Tongue (tissue), 2 donors: ENCODE results near the gene TMEM45A. TPM values are rescaled to one million over a fixed set of nuclear protein-coding genes. Genes with fewer than 3 reads are reported as not detected.
"Not testable (repeated sequence)": the region's sequence is repeated elsewhere in the genome, so short reads cannot be mapped to it uniquely, and the experiment has no call there.

Experiments
- DNase-seq: peaks from one replicate; pipeline ENCODE4 v3.0.0-alpha.2; 2015
- total RNA-seq: library from RNA; depleted of rRNA; stranded (reverse); fragments of >200 nt; gene quantifications from one replicate; pipeline ENCODE4 v1.2.3, GENCODE V29; 2014

Gene TMEM45A
- total RNA-seq, 1 donor from 2014 or later = 19.9 TPM

DNA sequence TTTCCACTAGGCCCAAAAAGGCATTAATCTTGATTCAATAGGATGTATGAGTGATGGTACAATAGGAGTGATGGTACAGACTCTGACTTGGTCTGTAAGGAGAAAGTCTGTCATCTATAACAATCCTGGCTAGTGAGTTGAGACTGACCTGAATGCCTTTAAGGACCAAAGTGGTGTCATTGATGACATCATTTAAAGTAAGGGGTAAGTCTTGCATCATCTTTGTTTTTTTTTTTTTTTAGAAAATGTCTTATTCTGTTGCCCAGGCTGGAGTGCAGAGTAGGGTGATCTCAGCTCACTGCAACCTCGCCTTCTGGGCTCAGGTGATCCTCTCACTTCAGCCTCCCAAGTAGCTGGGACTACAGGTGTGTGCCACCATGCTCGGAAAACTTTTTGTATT is 5.6 kb upstream of the TMEM45A start:
- no peak for DNase-seq

DNA sequence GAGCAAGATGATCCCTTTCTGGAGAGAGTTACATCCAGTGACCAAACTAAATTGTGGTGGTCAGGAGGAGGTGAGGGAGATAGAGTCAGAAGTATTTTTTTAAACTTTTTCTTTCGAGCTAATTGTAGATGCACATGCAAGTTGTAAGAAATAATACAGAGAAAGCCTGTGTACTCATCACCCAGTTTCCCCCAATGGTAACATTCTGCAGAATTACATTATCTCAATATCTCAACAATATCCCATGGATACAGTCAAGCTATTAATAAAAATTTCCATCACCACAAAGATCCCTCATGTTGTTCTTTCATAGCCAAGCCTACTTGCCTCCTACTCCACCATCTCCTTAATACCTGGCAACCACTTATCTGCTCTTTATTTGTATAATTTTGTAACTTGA is 3.3 kb upstream of the TMEM45A start:
- DNase-seq = no peak

DNA sequence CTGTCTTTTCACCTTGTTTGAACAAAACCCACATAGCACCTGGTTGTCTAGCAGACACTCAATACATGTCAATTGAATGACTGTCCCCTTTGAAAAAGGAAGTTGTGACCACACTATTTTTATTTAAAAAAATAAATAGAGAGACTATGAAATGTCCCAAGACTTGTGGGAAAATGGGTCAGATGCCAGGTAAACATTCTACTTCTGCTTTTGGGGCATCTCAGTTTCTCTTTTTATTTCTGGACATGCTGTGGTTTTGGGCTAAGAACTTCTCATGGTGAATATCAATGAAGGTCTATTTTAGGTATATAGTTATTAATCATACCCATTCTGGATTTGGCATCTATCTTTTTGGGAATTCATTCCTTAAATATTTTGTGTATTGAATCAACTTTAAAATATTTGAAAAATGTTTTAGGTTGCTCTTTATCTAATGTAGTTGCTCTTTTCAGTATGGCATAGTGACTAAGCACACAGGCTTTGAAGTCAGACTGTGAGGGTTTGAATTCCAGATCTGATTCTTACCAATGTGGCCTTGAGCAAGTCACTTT is 4.4 kb downstream of the TMEM45A start:
- DNase-seq = no peak

DNA sequence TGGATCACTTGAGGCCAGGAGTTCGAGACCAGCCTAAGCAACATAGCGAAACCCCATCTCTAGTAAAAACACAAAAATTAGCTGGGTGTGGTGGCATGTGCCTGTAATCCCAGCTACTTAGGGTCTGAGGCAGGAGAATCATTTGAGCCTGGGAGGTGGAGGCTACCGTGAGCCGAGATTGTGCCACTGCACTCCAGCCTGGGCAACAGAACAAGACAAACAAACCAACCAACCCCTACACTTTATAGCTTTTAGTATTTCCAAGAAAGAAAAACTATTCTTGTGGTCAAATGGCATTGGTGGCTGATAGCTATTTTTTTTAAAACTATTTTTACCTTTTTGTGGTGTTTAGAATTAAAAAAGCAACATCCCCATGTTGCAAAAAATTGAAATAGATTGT is 7.2 kb downstream of the TMEM45A start:
- DNase-seq = no peak

DNA sequence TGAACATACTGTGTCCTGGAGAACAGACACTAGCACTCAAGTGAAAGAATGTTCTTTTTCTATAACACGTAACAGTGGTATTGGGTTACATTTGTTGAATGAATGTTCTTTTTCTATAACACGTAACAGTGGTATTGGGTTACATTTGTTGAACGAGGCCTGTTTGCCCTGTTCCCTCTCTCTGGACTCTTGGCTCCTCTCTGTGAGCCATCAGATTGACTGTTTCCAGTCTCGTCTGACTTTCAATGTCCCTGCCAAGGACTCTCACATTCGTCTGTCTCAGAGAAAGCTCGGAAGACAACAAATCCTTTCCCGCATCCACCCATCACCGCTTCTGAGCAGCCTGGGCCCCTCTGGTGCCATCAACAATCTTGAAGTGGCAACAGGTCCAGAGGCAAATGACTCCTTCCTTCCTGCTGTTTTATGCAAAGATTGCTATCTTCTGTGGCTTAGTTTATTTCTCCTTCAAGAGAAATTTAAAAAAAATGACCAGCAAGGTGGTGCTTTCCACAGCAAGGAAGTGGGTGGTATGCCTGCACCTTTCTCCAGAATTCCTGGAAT is 8.0 kb downstream of the TMEM45A start:
- DNase-seq = peak; percentile 15

DNA sequence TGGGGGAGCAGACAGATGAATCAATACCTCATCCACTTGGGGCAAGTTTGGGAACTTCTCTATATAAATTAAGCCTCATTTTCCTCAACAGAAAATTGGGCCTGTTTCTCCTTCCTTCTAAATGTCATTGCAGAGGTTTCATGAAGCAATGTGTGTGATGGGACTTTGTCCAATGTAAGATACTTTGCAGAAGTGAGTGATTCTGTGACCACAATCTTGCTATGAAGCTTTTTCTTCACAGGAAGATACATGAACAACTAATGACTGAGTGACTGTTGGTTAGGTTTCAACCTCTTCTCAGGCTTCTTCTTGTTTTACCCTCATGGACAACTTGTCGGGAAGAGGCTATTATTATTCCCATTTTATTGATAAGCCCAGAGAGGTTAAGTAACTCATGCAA is 11.0 kb downstream of the TMEM45A start:
- no peak for DNase-seq

DNA sequence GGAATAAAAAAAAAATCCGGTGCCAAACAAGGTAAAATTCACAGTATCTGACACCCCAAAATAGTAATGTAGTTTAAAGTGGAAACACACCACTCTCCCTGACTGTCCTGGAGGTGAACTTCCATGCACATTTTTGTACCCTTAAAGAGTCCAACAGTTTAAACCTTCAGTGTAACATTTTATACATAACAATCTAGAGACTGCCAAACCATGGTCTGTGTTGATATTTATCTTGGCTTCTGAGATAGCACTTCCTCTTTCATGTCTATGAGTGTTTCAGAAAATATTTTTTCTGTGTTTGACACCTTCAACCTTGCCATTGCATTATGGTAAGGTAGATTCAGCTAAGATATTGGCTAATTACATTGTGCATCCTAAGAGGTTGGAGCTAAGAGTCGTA is 13.9 kb downstream of the TMEM45A start:
- no peak for DNase-seq

DNA sequence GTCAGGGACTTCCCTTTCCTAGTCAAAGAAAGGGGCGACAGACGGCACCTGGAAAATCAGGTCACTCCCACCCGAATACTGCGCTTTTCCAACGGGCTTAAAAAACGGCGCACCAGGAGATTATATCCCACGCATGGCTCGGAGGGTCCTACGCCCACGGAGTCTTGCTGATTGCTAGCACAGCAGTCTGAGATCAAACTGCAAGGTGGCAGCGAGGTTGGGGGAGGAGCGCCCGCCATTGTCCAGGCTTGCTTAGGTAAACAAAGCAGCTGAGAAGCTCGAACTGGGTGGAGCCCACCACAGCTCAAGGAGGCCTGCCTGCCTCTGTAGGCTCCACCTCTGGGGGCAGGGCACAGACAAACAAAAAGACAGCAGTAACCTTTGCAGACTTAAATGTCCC is 17.4 kb downstream of the TMEM45A start:
- DNase-seq = not testable (repeated sequence)

DNA sequence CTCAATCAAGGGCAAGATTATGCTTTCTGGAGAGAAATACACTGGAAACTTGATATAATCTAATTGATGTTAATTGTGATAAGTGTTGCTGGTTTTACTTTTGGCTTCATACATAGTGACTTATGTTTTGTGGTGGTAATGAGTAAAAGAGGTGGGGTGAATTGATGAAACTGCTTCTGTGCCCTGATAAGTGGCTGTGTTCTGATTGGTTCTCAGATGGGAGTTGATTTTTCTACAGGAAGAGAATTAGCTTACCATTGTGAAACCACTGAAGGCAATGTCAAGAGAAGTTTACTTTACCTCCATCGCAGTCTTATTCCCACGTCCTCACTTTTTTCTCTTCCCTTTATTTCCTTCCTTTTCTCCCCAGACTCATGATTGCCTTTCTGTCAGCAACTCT is 23.8 kb downstream of the TMEM45A start:
- DNase-seq = no peak

DNA sequence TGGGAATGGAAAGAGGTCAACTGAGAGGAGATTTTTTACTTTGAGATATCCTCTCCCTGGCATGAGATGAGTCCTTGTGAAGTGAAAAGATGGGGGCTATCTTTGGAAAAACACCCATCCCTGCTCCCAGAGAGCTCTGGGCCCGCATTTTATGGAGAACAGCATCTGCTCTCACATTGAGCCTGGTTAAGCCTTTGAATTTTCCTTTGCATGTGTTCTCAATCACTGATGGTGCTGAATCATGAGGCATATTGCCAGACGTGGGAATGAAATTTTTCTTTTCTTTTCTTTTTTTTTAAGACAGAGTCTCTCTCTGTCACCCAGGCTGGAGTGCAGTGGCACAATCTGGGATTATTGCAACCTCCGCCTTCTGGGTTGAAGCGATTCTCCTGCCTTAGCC is 24.4 kb downstream of the TMEM45A start:
- no peak for DNase-seq

DNA sequence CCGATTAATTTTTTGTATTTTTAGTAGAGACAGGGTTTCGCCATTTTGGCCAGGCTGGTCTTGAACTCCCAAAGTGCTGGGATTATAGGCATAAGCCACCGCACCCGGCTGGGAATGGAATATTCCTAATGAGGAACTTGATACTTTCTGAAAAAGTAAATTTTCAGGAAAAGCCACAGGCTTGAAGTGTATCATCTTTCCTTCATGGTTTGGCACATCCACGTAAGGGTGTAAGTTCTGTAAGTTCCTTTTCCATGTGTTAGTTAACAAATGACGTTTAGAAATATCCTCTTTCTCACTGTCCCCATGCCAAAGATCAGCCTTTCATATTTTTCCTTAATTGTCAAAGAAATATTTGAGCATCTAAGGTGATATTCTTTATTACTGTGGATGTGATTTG is 24.9 kb downstream of the TMEM45A start:
- no peak for DNase-seq

DNA sequence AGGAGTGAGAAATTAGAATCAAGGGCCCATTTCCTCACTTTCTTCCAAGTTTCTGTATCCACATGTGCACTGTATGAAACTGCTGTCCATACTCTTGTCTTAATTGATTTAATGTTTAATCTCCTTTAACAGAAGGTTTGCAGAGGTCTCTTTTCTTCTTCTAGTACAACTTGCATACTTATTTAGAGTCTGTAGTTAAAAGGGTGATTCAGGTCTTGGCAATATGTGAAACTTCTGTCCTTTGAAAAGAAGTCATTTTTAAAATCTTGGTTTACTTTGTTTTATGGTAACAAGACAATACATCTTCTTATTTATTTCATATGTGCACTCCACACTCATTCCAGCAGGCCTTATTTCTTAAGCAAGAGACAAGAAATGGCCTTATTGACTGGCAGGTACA is 25.8 kb downstream of the TMEM45A start:
- DNase-seq = no peak

DNA sequence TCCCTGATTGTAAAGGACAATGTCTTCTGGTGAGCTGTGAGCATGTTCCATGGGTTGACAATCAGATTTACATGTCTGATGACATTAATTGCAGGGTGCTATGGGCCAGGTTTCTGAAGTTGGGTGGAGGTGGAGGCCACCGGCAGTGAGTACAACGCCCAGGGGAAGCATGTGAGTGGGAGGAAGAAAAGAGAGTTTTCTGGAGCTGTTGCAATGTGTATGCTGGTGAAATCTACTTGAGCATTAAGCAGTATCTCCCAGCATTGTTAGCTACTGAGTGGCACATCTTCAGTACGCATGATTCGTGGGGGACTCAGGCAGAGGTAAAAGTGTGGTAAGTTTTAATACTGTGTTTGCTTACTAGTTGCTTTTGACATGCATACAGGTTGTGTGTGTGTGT is 26.6 kb downstream of the TMEM45A start:
- no peak for DNase-seq

DNA sequence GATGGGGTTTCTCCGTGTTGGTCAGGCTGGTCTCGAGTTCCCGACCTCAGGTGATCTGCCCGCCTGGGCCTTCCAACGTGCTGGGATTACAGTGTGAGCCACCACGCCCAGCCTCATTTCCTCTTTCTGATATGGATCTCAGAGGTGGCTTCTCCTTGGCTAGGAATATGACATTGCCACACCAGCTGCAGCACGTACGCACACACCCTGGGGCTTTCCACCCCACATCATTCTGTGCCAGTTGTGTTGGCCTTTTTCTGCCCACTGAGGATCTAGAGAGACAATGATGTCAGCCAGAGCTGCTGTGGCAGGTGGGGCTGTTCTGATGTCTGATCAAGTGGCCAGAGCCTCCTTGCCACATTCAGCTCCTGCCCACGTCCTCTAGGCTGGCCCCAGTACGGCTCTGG is 29.0 kb downstream of the TMEM45A start:
- no peak for DNase-seq

DNA sequence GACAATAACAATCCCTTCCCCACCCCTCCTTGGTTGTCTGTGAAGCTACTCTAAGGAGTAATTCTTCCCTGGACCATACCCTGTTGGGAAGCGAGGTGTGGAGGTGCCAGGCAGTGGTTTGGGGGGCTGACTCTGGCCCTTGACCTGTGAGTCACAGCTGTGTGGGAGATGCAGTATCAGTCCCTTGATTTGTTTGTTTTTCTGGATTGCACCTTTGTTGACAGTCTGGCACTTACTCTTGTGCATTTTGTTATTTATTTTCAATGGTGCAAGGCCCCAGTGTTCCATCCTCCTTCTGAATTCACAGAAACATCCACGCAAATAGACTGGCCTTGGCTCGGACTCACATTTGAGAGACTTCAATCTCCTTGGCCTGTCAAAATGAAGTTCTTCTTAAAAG is 29.7 kb downstream of the TMEM45A start:
- no peak for DNase-seq

DNA sequence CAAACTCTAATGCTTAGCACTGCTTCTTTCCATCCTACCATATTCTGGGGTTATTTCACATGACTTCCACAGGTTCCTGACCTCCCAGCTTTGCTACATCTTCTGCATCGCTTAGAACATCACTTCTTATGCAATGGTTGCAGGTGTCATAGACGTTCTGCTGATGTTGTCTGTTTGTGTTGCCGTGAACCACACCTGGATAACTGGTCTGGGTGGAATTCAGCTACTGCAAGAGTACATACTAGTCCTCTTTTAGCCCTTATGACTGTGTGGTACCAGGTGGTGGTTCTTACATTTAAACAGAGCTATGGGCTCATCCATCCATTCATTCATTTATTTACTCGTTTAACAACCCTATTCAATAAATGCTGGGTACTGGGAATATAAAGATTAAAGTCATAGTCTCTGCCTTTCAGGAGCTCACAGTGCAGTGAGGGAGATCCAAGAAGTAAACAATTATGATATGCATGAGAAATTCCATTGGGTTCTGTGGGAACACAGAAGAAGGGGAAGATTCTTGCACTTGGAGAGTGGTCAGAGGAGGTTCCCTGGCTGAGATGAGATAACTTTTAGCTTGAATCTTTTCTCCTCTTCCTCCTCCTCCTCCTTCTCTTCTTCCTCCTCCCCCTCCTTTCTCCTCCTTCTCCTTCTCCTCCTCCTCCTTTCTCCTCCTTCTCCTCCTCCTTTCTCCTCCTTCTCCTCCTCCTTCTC is 30.8 kb downstream of the TMEM45A start:
- DNase-seq = no peak

DNA sequence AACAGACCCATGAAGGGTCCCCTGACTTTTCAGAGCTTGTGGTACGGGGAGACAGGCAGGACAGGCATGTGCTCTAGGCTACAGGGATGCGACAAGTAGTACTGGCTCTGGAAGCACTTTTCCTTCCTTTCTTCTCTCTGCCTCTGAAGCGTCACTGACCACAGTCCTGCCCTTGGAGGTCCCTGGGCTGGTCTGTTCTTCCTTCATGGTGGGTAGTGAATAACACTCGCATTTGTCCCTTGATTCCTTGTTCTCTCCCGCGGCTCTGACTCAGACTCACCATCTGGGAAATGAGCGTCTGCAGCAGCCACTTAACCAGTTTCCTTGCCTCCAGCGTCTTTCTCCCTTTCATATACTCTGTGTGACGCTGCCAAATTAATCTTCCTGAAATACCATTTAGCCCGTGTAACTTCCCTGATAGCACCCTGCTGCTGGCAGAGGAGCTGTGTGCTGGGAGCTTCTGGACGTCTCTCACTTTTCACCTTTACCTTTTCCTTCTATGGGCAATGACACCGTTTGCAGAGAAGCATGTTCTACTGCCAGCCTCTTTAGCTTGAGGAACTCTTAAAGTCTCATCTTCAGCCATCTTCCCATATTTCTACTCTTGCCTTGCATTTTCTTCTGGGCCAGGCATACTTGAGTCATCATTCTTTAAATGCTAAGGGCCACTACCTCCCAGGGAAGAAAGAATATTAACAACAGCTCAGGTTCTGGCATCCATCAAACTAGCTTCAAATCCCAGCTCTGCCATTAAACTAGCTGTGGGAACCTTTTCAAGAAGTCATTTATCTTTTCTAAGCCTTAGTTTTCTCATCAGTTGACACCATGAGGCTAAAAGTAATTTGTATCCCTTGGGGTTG is 33.6 kb downstream of the TMEM45A start:
- DNase-seq = no peak

DNA sequence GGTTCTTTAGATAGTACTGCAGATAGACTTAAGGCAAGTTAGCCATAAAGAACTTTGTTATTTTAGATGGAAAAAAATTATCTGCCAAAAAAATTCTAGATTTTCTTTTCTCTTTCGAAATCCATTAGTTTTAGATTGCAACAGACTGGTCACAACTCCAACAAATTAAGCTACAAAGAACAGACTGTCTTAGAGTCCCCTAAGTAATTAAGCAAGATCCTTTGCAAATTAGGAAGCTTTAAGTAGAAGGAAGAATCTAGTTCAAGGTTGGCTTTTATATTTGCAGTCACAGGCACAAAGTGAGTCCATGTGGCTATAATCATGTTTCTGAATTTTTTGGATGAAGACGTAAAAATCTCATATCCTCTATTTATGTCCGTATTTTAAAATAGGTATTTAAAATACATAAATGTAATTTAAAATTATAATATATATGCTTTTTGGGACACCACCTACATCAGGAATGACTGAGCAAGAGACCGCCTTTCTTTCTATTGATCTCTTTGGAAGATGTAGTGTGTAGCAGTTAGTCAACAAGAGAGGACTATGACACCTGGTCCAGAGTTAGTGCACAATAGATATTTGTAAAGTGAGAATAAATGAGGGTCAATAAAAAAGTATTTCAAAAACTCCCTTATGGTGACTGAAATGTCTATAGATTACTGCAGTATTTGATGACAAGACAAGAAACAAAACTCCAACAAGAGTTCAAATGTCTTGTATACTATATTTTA is 34.4 kb downstream of the TMEM45A start:
- DNase-seq = no peak

DNA sequence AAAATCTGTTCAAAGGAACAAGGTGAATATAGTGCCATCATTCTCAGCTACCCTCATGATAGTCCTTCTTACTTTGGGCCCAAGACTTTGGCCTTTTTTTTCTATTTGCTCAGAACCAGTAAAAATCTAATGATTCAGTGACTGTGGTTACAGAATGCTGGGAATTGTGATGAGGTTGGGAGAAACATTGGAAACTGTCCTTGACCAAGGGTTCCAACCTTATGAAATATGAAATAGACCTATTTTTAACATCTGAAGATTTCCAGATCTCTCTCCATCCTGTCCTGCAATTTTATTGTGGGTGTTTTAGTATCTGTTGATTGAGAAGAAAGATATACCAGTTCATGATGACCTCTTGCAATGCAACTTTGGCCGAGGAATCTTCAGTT is 34.9 kb downstream of the TMEM45A start:
- DNase-seq = no peak

DNA sequence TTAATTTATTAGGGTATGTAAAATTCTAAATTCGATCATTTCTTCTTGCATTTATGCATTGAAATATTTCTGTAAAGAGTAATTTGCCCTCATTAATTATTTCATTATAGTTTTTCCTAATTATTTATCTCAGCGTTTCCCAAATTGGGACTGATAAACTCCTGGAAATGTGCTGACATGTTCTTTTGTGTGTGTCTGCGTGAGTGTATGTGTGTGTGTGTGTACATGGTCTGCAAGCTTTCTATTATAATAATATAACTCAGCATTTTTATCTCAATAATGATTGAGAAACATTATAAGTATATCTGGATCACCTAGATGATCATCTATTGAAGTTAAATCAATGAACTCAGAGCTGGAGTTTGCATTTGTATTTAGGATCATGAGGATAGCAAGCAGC is 38.7 kb downstream of the TMEM45A start:
- no peak for DNase-seq

DNA sequence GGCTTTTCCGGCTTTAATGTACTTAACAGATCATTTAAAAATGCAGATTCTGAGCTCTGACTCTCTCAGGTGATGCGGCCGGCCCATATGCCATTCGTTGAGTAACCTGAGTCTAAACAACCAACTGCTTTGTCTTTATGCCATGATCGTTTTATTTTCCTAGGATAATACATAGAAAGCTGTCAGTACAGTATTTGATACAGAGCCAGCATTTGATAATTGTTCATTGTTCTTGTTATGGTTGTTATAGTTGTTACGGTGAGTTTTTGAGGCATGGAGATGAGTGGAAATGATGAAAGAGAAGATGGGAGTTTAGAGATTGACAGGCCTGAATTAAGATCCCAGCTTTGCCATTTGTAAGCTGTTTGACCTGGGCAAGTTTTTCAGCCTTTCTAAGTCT is 40.0 kb downstream of the TMEM45A start:
- DNase-seq = no peak

DNA sequence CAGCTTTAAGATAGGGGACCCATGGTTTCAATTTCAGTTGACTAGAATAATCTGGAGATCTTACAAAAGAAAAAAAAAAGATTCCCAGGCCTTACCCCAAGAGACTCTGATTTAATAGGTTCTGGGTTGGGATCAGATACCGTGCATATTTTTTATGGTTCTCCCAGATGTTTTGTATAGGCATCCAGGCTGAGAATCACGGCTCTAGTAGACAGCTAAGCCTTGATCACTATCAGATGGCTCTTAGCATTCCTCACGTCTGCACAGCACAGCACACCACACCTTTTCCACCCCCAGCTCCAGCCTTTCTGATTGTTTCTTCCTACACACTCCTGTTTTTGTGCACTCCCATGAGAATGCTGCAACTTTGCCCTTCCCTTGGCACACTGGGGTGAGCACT is 40.8 kb downstream of the TMEM45A start:
- DNase-seq = no peak

DNA sequence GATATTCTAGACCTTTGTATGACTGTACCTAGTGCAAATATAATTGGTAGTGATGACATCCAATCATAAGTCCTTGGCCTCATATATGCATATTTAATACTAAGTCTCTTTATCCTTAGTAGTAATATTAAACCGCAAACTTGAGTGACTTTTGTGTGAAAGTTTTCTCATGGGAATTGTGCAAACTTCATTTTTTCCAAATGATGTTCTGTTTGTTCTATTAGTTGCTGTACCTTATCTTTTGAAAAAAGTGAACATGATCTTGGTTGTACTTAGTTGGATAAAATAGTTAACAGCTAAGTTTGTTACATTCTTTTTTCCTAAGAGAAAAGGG is 43.2 kb downstream of the TMEM45A start:
- no peak for DNase-seq
